Mucosa of descending colon (tissue), 3 donors: Measurements from ENCODE around the gene GUK1. TPM values are rescaled to one million over a fixed set of nuclear protein-coding genes. Genes with fewer than 3 reads are reported as not detected.
"Not testable (repeated sequence)": the region's sequence is repeated elsewhere in the genome, so short reads cannot be mapped to it uniquely, and the experiment has no call there.

Source experiments
- ATAC-seq: fragments of 200-7000 bp; cut with Tn5 transposase; one replicate; pipeline ENCODE4 v1.9.1; 2020; ENCODE audit warnings: mild to moderate bottlenecking, moderate library complexity
- DNase-seq, 3 donors: peaks; one replicate each; pipeline ENCODE4 v3.0.0-alpha.2; 2020
- H3K36me3 ChIP-seq: fragments of 200-600 bp; one replicate; pipeline ENCODE4 v1.8.0; 2021; ENCODE audit warnings: low read depth, mild to moderate bottlenecking
- H3K4me1 ChIP-seq: fragments of 200-600 bp; one replicate; pipeline ENCODE4 v1.8.0; 2021; ENCODE audit warnings: low read depth, mild to moderate bottlenecking
- H3K4me3 ChIP-seq: fragments of 200-600 bp; one replicate; pipeline ENCODE4 v1.8.0; 2021; ENCODE audit warnings: mild to moderate bottlenecking
- H3K9me3 ChIP-seq: fragments of 200-600 bp; one replicate; pipeline ENCODE4 v1.8.0; 2021; ENCODE audit warnings: mild to moderate bottlenecking
- CTCF ChIP-seq: fragments of 200-600 bp; IDR thresholded peaks from one replicate; pipeline ENCODE4 v1.8.0; 2022; ENCODE audit warnings: antibody characterized with exemption, mild to moderate bottlenecking
- intact Hi-C, 2 donors: fragments of 100-400 bp; cut with DNase I in 1 of 2; cut with micrococcal nuclease in 1 of 2; formaldehyde crosslinking; loops; one replicate each; pipeline versions ENCODE4 v1.11.0 to v1.11.1; 2022; cut with DNase I, micrococcal nuclease
- total RNA-seq, 3 donors: library from RNA; stranded (reverse); fragmentation: NEBNext Ultra II Directional in 2 of 3; extraction: Animal tissue kit (Norgen Biotek cat#: 25700) in 2 of 3; gene quantifications; one replicate each; pipeline versions ENCODE4 v1.2.1 to v1.2.4, GENCODE V29; 2021 to 2023
- donor health status: DM: no; HTN: no; CAD: no; lungs with moderate emphysema.
- donor health status: DM: no; HTN: no; CAD: no.
- donor health status: DM: no; HTN: yes; CAD: no.

Gene GUK1
- total RNA-seq, 3 donors from 2014 or later = 165 to 182 (median 178) TPM

DNA sequence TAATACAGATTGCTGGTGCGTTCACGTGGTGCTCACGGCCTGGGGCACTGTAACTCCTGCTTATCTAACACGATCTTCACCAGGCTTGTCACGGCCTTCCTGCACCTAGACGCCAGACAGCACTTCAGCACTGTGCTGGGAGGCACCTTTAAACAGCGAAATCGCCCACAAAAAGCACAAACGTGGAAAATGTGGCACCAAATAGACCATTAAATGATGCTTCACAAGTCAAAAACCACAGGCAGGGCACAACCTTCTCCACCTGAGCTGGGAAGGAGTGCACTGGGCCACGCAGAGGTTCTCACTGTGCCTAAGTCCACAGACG lies 45.5 kb downstream of the GUK1 start:
- no peaks in the 10 kb centered on the region for H3K36me3 ChIP-seq
- no peaks in the 10 kb centered on the region for H3K9me3 ChIP-seq
- ATAC-seq (peak; percentile 54), DNase-seq (no peak)
- no peaks in the 10 kb centered on the region for H3K4me1 ChIP-seq
- intact Hi-C loops = no loop called here
- no peak for TF ChIP-seq CTCF
- H3K4me3 ChIP-seq = no peak overlapping the region

DNA sequence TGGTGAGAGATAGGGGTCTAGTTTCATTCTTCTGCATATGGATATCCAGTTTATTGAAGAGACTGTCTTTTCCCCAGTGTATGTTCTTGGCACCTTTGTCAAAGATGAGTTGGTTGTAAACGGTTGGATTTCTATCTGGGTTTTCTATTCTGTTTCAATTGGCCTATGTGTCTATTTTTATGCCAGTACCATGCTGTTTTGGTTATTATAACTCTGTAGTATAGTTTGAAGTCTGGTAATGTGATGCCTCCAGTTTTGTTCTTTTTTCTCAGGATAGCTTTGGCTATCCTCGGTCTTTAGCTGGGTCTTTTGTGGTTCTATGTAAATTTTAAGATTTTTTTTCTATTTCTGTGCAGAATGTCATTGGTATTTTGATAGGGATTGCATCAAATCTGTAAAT lies 48.2 kb downstream of the GUK1 start:
- DNase-seq, ATAC-seq, H3K36me3 ChIP-seq, H3K9me3 ChIP-seq, H3K4me3 ChIP-seq, intact Hi-C loops, H3K4me1 ChIP-seq: not testable (repeated sequence)

DNA sequence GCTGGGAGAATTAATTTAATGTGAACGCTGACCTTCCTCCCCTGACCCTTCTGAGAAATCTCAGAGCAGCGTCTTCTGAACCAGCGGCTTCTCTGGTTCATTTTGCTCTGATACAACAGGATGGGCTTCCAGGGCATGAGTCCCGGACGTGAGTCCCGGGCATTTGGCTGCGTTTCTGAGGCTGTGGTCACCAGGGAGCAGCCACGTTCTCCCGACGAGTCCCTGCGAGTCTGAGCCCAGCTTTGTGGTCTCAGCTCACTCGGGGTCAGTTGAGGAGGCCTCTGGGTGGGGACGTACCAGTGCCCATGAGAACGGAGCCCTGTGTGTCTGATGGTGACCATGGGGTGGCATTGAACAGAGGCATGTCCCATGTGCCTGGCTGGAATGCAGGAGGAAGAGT lies 50.1 kb downstream of the GUK1 start:
- no peak for TF ChIP-seq CTCF
- Histone ChIP-seq H3K9me3 (no peaks in the 10 kb centered on the region), H3K4me1 (no peaks in the 10 kb centered on the region), H3K36me3 (no peaks in the 10 kb centered on the region), H3K4me3 (no peak overlapping the region)
- intact Hi-C loops = no loop called here
- ATAC-seq = no peak
- DNase-seq = no peak

- Histone ChIP-seq H3K36me3 (no peaks in the 10 kb centered on the region), H3K9me3 (no peaks in the 10 kb centered on the region), H3K4me3 (no peak overlapping the region), H3K4me1 (no peaks in the 10 kb centered on the region)
- no peak for ATAC-seq
- no peak for TF ChIP-seq CTCF
- intact Hi-C loops = no loop called here
- DNase-seq = no peak
Observed at GRCh38 chr1:228190778-228191177, 50.7 kb downstream of the GUK1 start.

DNA sequence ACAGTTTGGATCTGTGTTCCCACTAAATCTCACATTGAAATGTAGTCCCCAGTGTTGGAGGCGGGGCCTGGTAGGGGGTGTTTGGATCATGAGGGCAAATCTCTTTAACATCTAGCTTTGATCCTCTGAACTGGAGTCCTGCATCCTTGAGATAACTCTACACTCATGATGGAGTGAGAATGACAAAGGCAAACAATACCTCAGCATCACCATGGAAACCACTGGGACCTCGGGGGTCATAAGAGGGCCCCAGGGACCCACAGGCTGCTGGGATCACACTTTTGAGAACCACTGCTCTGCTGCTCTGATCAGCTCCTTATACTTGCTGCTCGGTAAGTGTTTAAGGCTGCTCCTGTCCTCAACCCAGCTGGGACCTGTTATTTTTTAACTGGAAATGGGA lies 54.4 kb downstream of the GUK1 start:
- Histone ChIP-seq H3K4me1 (no peaks in the 10 kb centered on the region), H3K4me3 (no peak overlapping the region), H3K9me3 (peaks cover 11% of the 10 kb centered on the region), H3K36me3 (no peaks in the 10 kb centered on the region)
- DNase-seq (no peak), ATAC-seq (no peak)
- intact Hi-C loops = no loop called here
- TF ChIP-seq CTCF = no peak

GRCh38 chr1:228194921-228195812 lies 55.1 kb downstream of the GUK1 start:
- intact Hi-C loops = no loop called here
- peaks cover 13% of the 10 kb centered on the region for H3K9me3 ChIP-seq
- no peaks in the 10 kb centered on the region for H3K4me1 ChIP-seq
- ATAC-seq = no peak
- H3K4me3 ChIP-seq = no peak overlapping the region
- no peaks in the 10 kb centered on the region for H3K36me3 ChIP-seq
- TF ChIP-seq CTCF = no peak
- no peak for DNase-seq
